GM12872 (cell line): ENCODE measurements around the gene FOXP4.

Source experiments
- TF ChIP-seq, protein P1 (sequence below): IDR thresholded peaks from 3 replicates; pipeline ENCODE4 v1.5.1; 2011; ENCODE audit warnings: low read depth, mild to moderate bottlenecking, low read length, moderate library complexity; ENCODE audit not compliant: insufficient read depth

The FOXP4 gene

DNA sequence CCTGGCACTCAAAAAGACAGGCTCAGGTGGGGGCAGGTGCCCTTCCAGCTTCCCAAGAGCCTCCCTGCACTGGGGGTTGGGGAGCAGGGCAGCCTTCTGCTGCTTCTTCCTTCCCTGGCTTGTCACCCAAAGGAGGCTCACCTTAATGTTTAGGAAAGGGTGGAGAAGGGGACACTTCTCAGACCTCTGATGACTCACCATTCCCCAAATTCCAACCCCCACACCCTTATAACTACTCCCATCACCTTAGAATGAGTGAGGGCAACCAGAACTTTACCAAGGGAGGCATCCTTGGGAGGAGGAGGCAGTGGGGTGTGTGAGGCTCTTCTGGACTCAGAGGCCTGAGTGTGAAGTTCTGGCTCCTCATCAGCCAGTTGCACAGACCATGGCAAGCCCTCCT is 15.2 kb upstream of the FOXP4 start:
- TF ChIP-seq, protein P1, sequence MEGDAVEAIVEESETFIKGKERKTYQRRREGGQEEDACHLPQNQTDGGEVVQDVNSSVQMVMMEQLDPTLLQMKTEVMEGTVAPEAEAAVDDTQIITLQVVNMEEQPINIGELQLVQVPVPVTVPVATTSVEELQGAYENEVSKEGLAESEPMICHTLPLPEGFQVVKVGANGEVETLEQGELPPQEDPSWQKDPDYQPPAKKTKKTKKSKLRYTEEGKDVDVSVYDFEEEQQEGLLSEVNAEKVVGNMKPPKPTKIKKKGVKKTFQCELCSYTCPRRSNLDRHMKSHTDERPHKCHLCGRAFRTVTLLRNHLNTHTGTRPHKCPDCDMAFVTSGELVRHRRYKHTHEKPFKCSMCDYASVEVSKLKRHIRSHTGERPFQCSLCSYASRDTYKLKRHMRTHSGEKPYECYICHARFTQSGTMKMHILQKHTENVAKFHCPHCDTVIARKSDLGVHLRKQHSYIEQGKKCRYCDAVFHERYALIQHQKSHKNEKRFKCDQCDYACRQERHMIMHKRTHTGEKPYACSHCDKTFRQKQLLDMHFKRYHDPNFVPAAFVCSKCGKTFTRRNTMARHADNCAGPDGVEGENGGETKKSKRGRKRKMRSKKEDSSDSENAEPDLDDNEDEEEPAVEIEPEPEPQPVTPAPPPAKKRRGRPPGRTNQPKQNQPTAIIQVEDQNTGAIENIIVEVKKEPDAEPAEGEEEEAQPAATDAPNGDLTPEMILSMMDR = no peak

DNA sequence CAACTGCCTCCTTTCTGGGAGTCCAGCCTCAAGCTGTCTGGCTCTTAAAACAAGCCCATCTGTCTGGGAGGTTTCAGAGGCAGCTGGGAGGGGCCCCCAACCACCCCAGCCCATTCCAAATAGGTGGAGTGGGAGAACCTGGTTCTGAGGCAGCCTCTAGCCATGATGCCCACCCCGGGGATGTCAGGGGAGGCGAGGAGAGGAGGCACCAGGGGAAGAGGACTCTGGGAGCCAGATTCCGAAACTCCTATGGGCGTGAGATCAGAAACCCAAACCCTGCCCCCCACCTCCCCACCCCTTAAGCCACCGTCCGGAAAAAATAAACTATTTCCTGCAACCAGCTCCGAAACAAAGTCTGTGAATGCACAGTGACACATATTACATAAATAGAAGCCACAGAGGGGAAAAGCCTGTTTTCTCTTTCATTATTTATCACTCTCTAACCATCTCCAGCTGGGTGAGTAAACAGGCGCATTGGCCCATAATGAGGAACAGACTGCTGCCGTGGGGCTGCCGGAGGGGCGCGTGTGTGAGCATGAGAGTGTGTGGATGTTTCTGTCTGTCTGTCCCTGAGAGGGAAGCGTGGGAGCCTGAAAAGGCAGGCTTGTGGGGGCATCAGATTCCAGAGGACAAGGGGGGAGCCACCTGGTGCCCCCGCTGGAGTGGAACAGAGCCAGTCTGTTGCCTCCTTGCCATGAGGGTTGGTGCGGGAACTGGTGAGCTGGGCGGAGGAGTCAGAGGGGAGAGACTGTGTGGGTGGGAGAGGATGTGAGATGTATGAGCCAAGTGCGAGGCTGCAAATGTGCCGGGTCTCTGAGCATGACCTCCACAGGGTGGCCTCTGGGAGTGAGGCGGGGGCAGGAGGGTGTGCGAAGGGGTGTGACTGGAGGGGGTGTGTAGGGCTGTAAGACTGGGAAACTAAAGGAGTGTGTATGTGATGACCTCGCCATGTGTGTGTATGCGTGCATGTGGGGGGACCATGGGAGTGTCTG is 14.3 kb upstream of the FOXP4 start:
- TF ChIP-seq, protein P1 = no peak

- TF ChIP-seq, protein P1 = no peak
These were observed 10.4 kb upstream of the FOXP4 start for GRCh38 chr6:41535766-41536165.

- TF ChIP-seq, protein P1 = no peak
These were observed 9.1 kb upstream of the FOXP4 start for GRCh38 chr6:41536795-41537758.

GRCh38 chr6:41538556-41539182 is 7.5 kb upstream of the FOXP4 start:
- TF ChIP-seq, protein P1 = no peak

- TF ChIP-seq, protein P1 = no peak
These were observed 7.0 kb upstream of the FOXP4 start for GRCh38 chr6:41539204-41539603.
